Superior temporal gyrus (tissue), 1 donor: ENCODE data around the gene TBC1D22A.

Experiments used
- DNase-seq: peaks from one replicate; pipeline ENCODE4 v3.0.0-alpha.2; 2016; ENCODE audit errors: extremely low spot score

Gene TBC1D22A

GRCh38 chr22:47032956-47033647 is 270.7 kb downstream of the TBC1D22A start:
- no peak for DNase-seq

DNA sequence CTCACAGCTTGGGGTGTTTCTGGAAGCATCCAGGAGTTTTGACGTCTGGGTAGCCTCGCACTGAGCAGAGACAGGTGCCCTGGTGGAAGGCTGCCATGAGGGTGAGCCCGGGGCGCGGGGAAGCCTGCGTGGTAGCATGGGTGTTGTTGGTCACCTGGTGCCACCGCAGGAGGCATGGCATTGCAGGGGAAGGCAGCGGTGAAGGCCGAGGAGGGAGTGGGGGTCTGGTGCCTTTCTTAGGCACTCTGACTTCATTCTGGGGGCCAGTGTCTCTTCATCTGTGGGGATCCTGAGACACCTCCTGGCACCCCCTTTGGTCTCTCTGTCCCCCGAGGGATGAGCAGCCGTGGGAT is 271.2 kb downstream of the TBC1D22A start:
- no peak for DNase-seq

DNA sequence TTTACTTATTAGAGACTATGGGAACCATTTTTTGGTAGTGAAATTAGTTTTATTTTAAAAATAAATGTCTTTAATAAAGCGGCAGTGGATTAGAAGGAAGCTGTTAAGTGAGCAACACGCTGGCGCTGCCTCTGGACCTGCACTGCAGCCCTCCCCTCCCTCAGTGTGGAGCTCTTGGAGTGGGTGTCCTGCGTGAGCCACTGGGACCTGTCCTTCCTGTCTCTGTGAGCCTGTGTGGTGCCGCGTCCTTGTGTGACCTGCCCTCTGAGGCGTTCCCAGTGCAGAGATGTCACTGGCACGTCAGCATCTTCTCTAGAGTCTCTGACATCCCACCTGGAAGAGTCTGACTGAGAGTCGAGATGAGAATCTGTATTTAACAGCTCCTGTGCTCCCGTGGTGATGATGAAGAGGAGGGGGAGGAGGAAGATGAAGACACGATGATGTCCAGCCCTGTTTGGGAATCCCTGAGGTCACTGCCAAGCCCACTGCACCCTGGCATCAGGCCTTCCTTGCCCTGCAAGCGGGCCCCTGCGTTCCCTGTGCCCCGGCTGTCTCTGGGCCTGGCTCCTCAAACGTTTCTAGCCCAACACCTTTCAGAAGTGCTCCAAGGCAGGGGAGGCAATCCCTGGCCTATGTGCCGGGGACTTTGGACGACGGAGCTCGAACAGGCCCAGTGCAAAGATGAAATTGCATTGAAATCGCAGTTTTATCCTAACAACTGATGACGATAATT is 271.8 kb downstream of the TBC1D22A start:
- no peak for DNase-seq

DNA sequence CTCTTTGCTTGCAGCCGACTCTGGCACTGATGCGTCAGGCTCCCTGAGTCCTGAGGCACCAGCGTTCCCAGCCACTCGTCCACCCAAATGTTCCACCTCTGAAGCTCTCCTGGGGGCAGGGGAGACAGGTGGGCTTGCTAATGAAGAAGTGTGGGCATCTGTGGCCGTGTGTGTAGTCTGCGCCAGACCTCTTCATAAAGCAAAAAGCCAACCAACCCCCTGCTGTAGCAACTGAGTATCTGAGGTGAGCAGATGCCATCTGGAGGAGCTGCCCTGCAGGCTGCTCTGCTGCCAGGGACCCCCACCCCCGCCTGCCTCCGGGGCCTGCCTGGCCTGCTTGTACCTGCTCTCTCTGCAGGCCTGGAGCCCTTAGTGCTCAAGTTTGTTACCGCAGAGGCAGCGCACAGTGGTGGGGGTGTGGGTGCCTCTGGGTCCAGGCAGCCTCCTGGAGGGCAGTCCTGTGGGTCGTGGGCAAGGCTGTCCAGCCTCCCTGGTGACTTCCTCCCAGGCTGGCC is 272.5 kb downstream of the TBC1D22A start:
- no peak for DNase-seq

GRCh38 chr22:47035425-47035881 is 273.0 kb downstream of the TBC1D22A start:
- no peak for DNase-seq

DNA sequence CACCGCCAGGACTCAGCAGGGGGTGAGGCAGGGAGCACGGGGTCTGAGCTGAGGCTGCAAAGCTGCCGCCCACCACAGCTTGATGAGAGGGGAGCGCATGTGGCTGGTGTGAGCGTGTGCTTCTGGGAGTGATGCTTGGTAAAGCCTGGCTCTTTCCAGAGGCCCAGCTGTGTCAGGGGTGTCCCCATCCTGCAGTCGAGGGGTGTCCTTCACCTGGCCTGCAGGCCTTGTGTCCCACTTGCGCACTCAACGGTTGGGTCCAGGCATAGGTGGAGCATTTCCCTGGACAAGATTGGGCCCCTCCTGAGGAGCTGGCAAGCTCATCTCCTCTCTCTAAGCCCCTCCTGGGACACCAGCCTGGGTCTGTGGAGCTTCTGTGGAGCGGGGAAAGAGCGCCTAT is 273.9 kb downstream of the TBC1D22A start:
- no peak for DNase-seq

DNA sequence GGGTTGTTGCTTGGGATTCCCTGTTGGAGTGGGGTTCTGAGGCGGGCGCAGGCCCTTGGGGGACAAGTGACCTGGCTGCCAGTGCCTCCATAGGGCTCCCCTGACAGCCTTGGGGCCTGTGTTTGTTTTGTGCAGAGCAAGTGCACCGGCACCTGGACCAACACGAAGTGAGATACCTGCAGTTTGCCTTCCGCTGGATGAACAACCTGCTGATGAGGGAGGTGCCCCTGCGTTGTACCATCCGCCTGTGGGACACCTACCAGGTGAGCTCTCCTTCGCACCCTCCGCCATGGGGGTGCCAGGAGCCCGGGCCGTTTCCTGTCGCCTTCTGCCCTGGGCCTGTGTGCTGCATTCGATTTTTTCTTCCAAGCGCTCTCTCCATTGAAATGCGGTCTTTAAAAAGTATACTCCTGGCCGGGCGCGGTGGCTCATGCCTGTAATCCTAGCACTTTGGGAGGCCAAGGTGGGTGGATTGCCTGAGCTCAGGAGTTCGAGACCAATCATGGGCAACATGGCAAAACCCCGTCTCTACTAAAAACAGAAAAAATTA is 274.6 kb downstream of the TBC1D22A start:
- DNase-seq, result no peak

GRCh38 chr22:47038206-47038835 is 275.9 kb downstream of the TBC1D22A start:
- no peak for DNase-seq

- DNase-seq, result no peak
Measured at GRCh38 chr22:47039356-47039755, 276.9 kb downstream of the TBC1D22A start.

DNA sequence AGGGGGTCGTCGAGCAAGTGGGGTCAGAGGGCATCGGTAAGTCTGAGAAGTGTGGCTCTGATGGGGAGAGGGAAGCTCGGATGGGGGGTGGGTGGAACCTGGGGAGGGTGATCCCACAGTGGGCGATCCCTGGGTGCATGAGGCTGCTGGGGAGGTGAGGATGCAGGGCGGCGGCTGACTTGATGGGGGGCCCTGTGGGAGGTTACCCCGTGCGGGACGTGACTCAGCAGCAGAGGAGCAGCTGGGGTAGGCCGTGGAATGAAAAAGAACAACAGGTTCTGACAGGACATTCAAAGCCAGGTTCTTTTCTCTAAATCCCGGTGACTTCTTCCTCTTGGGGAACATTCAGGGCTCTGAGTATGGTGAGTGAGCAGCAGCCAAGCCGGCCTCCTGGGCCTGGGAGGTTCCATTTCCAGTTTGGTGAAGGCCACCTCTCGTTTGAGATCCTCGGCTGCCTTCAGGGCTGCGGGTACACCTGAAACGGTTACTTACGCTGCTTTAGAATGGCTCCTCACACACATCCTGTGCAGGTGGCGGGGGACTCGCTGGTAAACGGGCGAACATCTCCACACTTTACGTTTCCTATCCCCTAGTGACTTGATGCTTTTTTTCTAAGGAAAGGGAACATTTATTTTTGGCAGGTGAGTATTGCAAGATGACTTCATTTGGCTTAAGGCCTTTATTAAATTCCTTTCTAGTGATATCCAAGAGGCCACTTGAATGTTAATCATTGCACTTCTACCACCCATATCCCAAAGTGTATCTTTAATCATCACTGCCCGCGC is 278.2 kb downstream of the TBC1D22A start:
- DNase-seq, result no peak

GRCh38 chr22:47041271-47042115 is 279.0 kb downstream of the TBC1D22A start:
- no peak for DNase-seq

GRCh38 chr22:47042116-47042825 is 279.8 kb downstream of the TBC1D22A start:
- no peak for DNase-seq

GRCh38 chr22:47042861-47043496 is 280.5 kb downstream of the TBC1D22A start:
- DNase-seq, result no peak

- DNase-seq, result no peak
Measured at GRCh38 chr22:47043835-47044721, 281.6 kb downstream of the TBC1D22A start.

GRCh38 chr22:47044722-47045535 is 282.5 kb downstream of the TBC1D22A start:
- no peak for DNase-seq

GRCh38 chr22:47045691-47046410 is 283.4 kb downstream of the TBC1D22A start:
- DNase-seq, result no peak
